HG03432 (cell line): ENCODE data around the gene CDH4.

Experiments used
- ATAC-seq: cut with Tn5 transposase; IDR thresholded peaks from one replicate; pipeline ENCODE4 v1.9.1; 2021; ENCODE audit warnings: mild to moderate bottlenecking, moderate library complexity; ENCODE audit not compliant: unreplicated experiment

CDH4 gene

GRCh38 chr20:61754976-61755778 lies 503.1 kb downstream of the CDH4 start:
- ATAC-seq = no peak

- no peak for ATAC-seq
These were observed 504.1 kb downstream of the CDH4 start for GRCh38 chr20:61755971-61756845.

GRCh38 chr20:61756966-61757677 lies 505.1 kb downstream of the CDH4 start:
- ATAC-seq = no peak

- ATAC-seq = no peak
These were observed 505.9 kb downstream of the CDH4 start for GRCh38 chr20:61757678-61758563.

- ATAC-seq = no peak
These were observed 506.6 kb downstream of the CDH4 start for GRCh38 chr20:61758564-61759200.

- ATAC-seq = no peak
These were observed 507.4 kb downstream of the CDH4 start for GRCh38 chr20:61759286-61760065.

- ATAC-seq = no peak
These were observed 508.3 kb downstream of the CDH4 start for GRCh38 chr20:61760321-61760720.

GRCh38 chr20:61760731-61761130 lies 508.7 kb downstream of the CDH4 start:
- no peak for ATAC-seq

- ATAC-seq = no peak
These were observed 509.5 kb downstream of the CDH4 start for GRCh38 chr20:61761453-61762166.

GRCh38 chr20:61762167-61762710 lies 510.2 kb downstream of the CDH4 start:
- ATAC-seq = no peak

GRCh38 chr20:61762886-61763739 lies 511.1 kb downstream of the CDH4 start:
- no peak for ATAC-seq

GRCh38 chr20:61763740-61764400 lies 511.8 kb downstream of the CDH4 start:
- ATAC-seq = no peak

GRCh38 chr20:61764471-61765025 lies 512.5 kb downstream of the CDH4 start:
- ATAC-seq = no peak

GRCh38 chr20:61765081-61765870 lies 513.2 kb downstream of the CDH4 start:
- ATAC-seq = no peak

- ATAC-seq = no peak
These were observed 514.0 kb downstream of the CDH4 start for GRCh38 chr20:61765871-61766654.
